GM19468 (cell line): ENCODE results near the gene FAM174B.

ENCODE experiments used
- ATAC-seq: cut with Tn5 transposase; IDR thresholded peaks from one replicate; pipeline ENCODE4 v1.9.1; 2021; ENCODE audit warnings: mild to moderate bottlenecking, moderate library complexity, moderate number of reproducible peaks; ENCODE audit not compliant: unreplicated experiment; ENCODE audit errors: extremely low read depth

The FAM174B gene

GRCh38 chr15:92666780-92667179, 11.2 kb upstream of the FAM174B start:
- no peak for ATAC-seq

- ATAC-seq = no peak
Measured at GRCh38 chr15:92665100-92665555, 9.6 kb upstream of the FAM174B start.

GRCh38 chr15:92664178-92664900, 8.8 kb upstream of the FAM174B start:
- ATAC-seq = no peak

- ATAC-seq = no peak
Measured at GRCh38 chr15:92663250-92663951, 7.8 kb upstream of the FAM174B start.

- no peak for ATAC-seq
Measured at GRCh38 chr15:92662762-92663161, 7.2 kb upstream of the FAM174B start.

GRCh38 chr15:92661956-92662355, 6.4 kb upstream of the FAM174B start:
- ATAC-seq = no peak

- no peak for ATAC-seq
Measured at GRCh38 chr15:92661069-92661468, 5.5 kb upstream of the FAM174B start.

- ATAC-seq = no peak
Measured at GRCh38 chr15:92657486-92657885, 1.9 kb upstream of the FAM174B start.

- ATAC-seq = no peak
Measured at GRCh38 chr15:92656089-92656488, 514 bp upstream of the FAM174B start.

- ATAC-seq = no peak
Measured at GRCh38 chr15:92654662-92655061, 913 bp downstream of the FAM174B start.

GRCh38 chr15:92653836-92654539, 1.6 kb downstream of the FAM174B start:
- no peak for ATAC-seq

GRCh38 chr15:92653366-92653765, 2.2 kb downstream of the FAM174B start:
- ATAC-seq = no peak

GRCh38 chr15:92652576-92652966, 3.0 kb downstream of the FAM174B start:
- no peak for ATAC-seq

- ATAC-seq = no peak
Measured at GRCh38 chr15:92651877-92652575, 3.5 kb downstream of the FAM174B start.

GRCh38 chr15:92650966-92651365, 4.6 kb downstream of the FAM174B start:
- no peak for ATAC-seq

GRCh38 chr15:92650256-92650655, 5.3 kb downstream of the FAM174B start:
- ATAC-seq = no peak

- ATAC-seq = no peak
Measured at GRCh38 chr15:92648190-92648875, 7.2 kb downstream of the FAM174B start.

- no peak for ATAC-seq
Measured at GRCh38 chr15:92647467-92648163, 8.0 kb downstream of the FAM174B start.

GRCh38 chr15:92646216-92646615, 9.4 kb downstream of the FAM174B start:
- no peak for ATAC-seq
